ENCODE data around the gene SLC29A4.
A peak's percentile ranks its signal among the peaks of the same experiment; 100 is the strongest.

The SLC29A4 gene

GRCh38 chr7:5294169-5294987, 11.6 kb downstream of the SLC29A4 start:
- Histone ChIP-seq H3K4me1 (peaks cover 7 to 22% (median 19%) of the 10 kb centered on the region in 10 experiments; a peak in 18 of 20 replicates), H3K27ac (no peak overlapping the region), H3K4me3 (no peak overlapping the region), H3K4me2 (no peak overlapping the region), H4K20me1 (peaks cover 0 to 25% (median 0%) of the 10 kb centered on the region in 11 experiments; a peak in 7 of 22 replicates), H3K9me3 (replicated peaks in 1 of 11) (peaks cover 0 to 11% (median 0%) of the 10 kb centered on the region in 11 experiments; a peak in 2 of 22 replicates), H3K27me3 (peaks cover 0 to 14% (median 0%) of the 10 kb centered on the region in 11 experiments; a peak in 4 of 22 replicates), H3K36me3 (peaks cover 0 to 19% (median 8%) of the 10 kb centered on the region in 11 experiments; a peak in 5 of 22 replicates), H3K9ac (no peak overlapping the region)
- no peak for TF ChIP-seq Cebpa-rat (IDR thresholded peaks at IDR 0.05)

DNA sequence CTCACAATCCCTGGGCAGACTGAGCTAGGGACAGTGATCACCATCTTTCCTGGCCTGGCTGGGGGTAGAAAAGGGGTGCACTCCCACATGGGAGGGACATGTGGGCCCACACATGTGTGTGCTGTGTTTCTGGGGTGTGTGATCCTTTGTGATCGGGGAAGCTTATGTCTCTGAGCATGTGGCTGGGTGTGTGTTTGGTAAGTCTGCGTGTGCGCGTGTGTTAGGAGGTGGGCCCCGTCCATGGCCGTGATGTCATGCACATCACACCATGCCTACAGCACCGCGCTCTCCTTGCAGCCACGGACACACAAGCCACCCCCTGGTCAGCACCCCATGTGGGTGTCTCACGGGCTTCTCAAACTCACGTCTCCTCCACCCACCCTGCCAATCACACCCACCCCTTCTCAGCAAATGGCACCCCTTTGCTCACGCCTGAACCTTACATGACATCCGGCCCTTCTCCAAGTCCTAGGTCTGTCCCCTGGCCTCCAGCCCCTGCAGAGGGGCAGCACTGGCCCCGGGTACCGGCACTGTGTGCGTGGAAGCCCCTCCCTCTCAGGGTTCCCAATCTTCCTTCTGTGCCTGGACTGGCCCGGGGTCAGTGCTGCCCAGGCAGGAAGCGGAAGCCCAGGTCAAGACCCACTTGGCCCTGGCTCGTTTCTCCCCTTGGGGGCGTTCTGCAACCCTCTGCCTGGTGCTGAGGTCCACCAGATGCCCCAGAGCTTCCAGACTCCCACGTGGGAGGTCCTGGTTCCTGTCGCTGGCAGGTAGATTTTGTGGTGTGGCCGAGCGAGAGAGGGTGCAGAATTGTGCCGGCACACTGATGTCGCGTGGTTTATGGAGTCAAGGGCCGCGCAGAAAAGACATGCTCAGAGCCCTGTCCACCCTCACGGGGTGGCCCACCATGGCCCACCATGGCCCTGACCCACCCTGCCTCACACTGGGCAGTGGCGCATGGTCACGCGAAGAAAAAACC, 12.6 kb downstream of the SLC29A4 start:
- Histone ChIP-seq H3K9ac (no peak overlapping the region), H3K27ac (no peak overlapping the region), H3K4me2 (no peak overlapping the region), H3K4me1 (peaks cover 7 to 22% (median 19%) of the 10 kb centered on the region in 10 experiments; a peak in 18 of 20 replicates), H4K20me1 (peaks cover 0 to 32% (median 4%) of the 10 kb centered on the region in 11 experiments; a peak in 9 of 22 replicates), H3K4me3 (no peak overlapping the region), H3K27me3 (peaks cover 0 to 14% (median 0%) of the 10 kb centered on the region in 11 experiments; a peak in 4 of 22 replicates), H3K9me3 (replicated peaks in 1 of 11) (peaks cover 0 to 11% (median 0%) of the 10 kb centered on the region in 11 experiments; a peak in 2 of 22 replicates), H3K36me3 (peaks cover 0 to 22% (median 8%) of the 10 kb centered on the region in 11 experiments; a peak in 5 of 22 replicates)
- no peak for TF ChIP-seq Cebpa-rat (IDR thresholded peaks at IDR 0.05)

DNA sequence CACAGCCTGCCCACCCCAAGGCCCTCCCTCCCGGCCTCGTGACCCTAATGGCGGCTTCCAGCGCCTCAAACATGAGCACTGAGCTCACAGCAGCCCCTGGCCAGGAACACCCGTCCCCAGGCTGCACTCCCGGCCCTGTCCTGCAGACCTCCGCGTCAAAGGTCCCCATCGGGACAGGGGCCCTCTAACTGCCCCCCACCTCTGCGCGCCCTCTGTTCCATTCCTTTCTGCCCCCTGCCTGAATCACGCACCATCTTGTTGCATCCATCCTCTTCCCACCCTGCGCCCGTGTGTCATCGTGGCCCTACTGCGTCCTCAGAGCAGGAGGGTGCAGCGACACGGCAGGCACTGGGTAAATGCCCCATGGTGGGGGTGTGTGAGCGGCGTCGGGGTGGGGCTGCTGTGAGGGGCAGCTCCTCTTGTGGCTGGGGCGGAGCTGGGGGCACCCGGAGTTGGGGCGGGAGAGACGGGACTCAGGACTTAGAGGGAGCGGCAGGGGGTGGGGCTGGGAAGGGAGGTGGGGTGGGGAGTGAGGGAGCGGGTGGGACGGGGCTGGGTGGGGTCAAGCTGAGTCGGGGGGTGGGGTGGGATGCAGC, 13.4 kb downstream of the SLC29A4 start:
- Histone ChIP-seq H3K9ac (no peak overlapping the region), H3K4me2 (no peak overlapping the region), H3K4me1 (peaks cover 7 to 22% (median 19%) of the 10 kb centered on the region in 10 experiments; a peak in 18 of 20 replicates), H3K4me3 (no peak overlapping the region), H3K27me3 (peaks cover 0 to 14% (median 0%) of the 10 kb centered on the region in 11 experiments; a peak in 4 of 22 replicates), H4K20me1 (peaks cover 0 to 38% (median 8%) of the 10 kb centered on the region in 11 experiments; a peak in 9 of 22 replicates), H3K9me3 (replicated peaks in 1 of 11) (peaks cover 0 to 11% (median 0%) of the 10 kb centered on the region in 11 experiments; a peak in 2 of 22 replicates), H3K36me3 (peaks cover 0 to 15% (median 2%) of the 10 kb centered on the region in 11 experiments; a peak in 6 of 22 replicates), H3K27ac (no peak overlapping the region)
- no peak for TF ChIP-seq Cebpa-rat (IDR thresholded peaks at IDR 0.05)

DNA sequence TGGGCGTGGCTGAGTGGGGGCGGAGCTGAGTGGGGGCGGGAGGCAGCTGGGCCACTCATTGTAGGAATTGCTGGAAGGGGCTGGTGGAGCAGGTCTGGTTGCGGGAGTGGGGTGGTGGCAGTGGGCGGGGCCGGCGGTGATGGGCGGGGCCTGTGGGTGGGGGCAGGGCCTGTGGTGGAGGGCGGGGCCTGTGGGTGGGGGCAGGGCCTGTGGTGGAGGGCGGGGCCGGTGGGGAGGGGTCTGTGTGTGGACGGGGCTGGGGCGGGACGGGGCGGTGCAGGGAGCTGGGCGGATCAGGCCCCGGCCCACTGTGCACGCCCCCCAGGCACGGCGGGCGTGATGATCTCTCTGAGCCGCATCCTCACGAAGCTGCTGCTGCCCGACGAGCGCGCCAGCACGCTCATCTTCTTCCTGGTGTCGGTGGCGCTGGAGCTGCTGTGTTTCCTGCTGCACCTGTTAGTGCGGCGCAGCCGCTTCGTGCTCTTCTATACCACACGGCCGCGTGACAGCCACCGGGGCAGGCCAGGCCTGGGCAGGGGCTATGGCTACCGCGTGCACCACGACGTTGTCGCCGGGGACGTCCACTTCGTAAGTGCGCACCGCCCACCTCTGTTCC, 14.0 kb downstream of the SLC29A4 start:
- 0 out of 22 replicates have a peak overlapping the region, but pooled peaks of 1 of the 11 experiments have one; percentile 13 for H3K27ac ChIP-seq

DNA sequence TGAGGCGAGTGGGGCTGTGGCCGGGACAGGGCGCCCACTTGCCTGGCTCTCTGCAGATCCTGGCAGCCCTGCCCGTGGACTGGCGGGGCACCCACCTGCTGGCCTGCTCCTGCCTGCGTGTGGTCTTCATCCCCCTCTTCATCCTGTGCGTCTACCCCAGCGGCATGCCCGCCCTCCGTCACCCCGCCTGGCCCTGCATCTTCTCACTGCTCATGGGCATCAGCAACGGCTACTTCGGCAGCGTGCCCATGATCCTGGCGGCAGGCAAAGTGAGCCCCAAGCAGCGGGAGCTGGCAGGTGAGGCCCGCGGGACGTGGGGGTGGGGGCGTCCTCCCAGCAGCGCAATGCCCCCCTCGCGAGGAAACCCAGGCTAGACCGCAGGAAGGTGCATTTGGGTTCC, 17.6 kb downstream of the SLC29A4 start:
- Histone ChIP-seq H3K4me2 (no peak overlapping the region), H3K4me3 (no peak overlapping the region), H3K27ac (no peak overlapping the region), H3K4me1 (peaks cover 7 to 22% (median 19%) of the 10 kb centered on the region in 10 experiments; a peak in 18 of 20 replicates), H3K27me3 (peaks cover 0 to 14% (median 0%) of the 10 kb centered on the region in 11 experiments; a peak in 4 of 22 replicates), H3K9me3 (replicated peaks in 1 of 11) (no peaks in the 10 kb centered on the region), H3K36me3 (peaks cover 0 to 36% (median 10%) of the 10 kb centered on the region in 11 experiments; a peak in 13 of 22 replicates), H4K20me1 (peaks cover 0 to 69% (median 8%) of the 10 kb centered on the region in 11 experiments; a peak in 10 of 22 replicates), H3K9ac (no peak overlapping the region)
- no peak for TF ChIP-seq Cebpa-rat (IDR thresholded peaks at IDR 0.05)

More for the DNA sequence above, 14.0 kb downstream of the SLC29A4 start:
- peak overlapping the region; percentile 70 to 90 (median 85) for H3K4me2 ChIP-seq
- peak overlapping the region in 4 of 11 experiments; percentile 31 to 46 (median 34); a peak in 1 of 22 replicates for H3K9ac ChIP-seq
- H3K9me3 ChIP-seq (replicated peaks in 1 of 11), result peaks cover 0 to 11% (median 0%) of the 10 kb centered on the region in 11 experiments; a peak in 2 of 22 replicates
- peaks cover 0 to 11% (median 0%) of the 10 kb centered on the region in 11 experiments; a peak in 5 of 22 replicates for H3K36me3 ChIP-seq
- peaks cover 7 to 22% (median 19%) of the 10 kb centered on the region in 10 experiments; a peak in 18 of 20 replicates for H3K4me1 ChIP-seq
- H4K20me1 ChIP-seq, result peaks cover 0 to 43% (median 8%) of the 10 kb centered on the region in 11 experiments; a peak in 9 of 22 replicates
- peaks cover 0 to 14% (median 0%) of the 10 kb centered on the region in 11 experiments; a peak in 4 of 22 replicates for H3K27me3 ChIP-seq
- TF ChIP-seq Cebpa-rat (IDR thresholded peaks at IDR 0.05), result no peak
- peak overlapping the region in 6 of 10 experiments; percentile 28 to 44 (median 38); a peak in 6 of 20 replicates for H3K4me3 ChIP-seq

DNA sequence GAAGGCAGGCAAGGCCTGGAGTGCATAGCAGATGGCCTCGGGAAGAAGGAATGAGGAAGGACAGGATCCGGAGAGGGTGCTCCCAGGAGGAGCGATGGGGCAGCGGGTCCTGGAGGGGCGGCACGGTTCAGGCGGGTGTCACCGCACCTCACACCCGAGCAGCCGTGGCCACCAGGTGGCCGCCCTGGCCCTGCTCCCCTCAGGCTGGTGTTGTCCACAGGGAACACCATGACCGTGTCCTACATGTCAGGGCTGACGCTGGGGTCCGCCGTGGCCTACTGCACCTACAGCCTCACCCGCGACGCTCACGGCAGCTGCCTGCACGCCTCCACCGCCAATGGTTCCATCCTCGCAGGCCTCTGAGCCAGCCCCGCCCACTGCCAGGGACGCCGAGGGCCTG, 19.8 kb downstream of the SLC29A4 start:
- no peak overlapping the region for H3K4me3 ChIP-seq
- TF ChIP-seq Cebpa-rat (IDR thresholded peaks at IDR 0.05), result no peak
- no peaks in the 10 kb centered on the region for H3K9me3 ChIP-seq (replicated peaks in 1 of 11)
- H3K4me2 ChIP-seq, result no peak overlapping the region
- H3K27me3 ChIP-seq, result peaks cover 0 to 6% (median 0%) of the 10 kb centered on the region in 11 experiments; a peak in 3 of 22 replicates
- peaks cover 5 to 14% (median 11%) of the 10 kb centered on the region in 10 experiments; a peak in 18 of 20 replicates for H3K4me1 ChIP-seq
- no peak overlapping the region for H3K9ac ChIP-seq
- peaks cover 9 to 45% (median 18%) of the 10 kb centered on the region in 11 experiments; a peak in 21 of 22 replicates for H3K36me3 ChIP-seq
- peaks cover 0 to 73% (median 8%) of the 10 kb centered on the region in 11 experiments; a peak in 10 of 22 replicates for H4K20me1 ChIP-seq
- H3K27ac ChIP-seq, result no peak overlapping the region

DNA sequence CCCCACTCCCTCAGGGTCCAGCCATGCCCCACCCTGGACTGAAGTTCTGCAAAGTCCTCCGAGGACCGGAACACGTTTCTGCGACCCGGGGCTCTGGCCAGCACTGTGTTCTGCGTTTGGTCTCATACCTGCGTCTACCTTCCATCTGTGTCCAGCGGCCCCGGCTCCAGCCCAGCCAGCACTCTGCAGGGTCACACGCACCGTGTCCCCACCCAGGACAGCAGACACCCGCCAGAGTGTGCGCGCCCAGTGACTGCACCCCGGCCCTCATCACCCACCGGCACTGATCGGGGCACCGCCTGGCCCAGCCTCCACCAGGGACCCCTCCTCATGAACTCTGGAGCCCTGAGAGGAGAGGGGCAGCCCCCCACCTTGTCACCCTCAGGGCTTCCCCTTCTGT, 20.3 kb downstream of the SLC29A4 start:
- peaks cover 0 to 1% (median 0%) of the 10 kb centered on the region in 11 experiments; a peak in 1 of 22 replicates for H3K27me3 ChIP-seq

More for the DNA sequence above, 20.3 kb downstream of the SLC29A4 start:
- H3K9me3 ChIP-seq (replicated peaks in 1 of 11), result no peaks in the 10 kb centered on the region
- no peak overlapping the region for H3K4me2 ChIP-seq
- peaks cover under 1 to 9% (median 6%) of the 10 kb centered on the region in 10 experiments; a peak in 17 of 20 replicates for H3K4me1 ChIP-seq
- no peak overlapping the region for H3K27ac ChIP-seq
- H4K20me1 ChIP-seq, result peaks cover 0 to 74% (median 12%) of the 10 kb centered on the region in 11 experiments; a peak in 11 of 22 replicates
- no peak for TF ChIP-seq Cebpa-rat (IDR thresholded peaks at IDR 0.05)
- no peak overlapping the region for H3K4me3 ChIP-seq
- H3K36me3 ChIP-seq, result peaks cover 14 to 50% (median 23%) of the 10 kb centered on the region in 11 experiments; a peak in 21 of 22 replicates
- no peak overlapping the region for H3K9ac ChIP-seq

All from BLaER1 treated with 17β-estradiol and CSF1 and Interleukin-3, amounts not matched to agents 10 nM and 100 nM (cell line).